ENCODE data around the gene MRPS27. TPM values are rescaled to one million over a fixed set of nuclear protein-coding genes. Genes with fewer than 3 reads are reported as not detected.

Gene MRPS27
- total RNA-seq, 4 donors from 2014 or later = 48.6 to 57.9 (median 55.1) TPM

DNA sequence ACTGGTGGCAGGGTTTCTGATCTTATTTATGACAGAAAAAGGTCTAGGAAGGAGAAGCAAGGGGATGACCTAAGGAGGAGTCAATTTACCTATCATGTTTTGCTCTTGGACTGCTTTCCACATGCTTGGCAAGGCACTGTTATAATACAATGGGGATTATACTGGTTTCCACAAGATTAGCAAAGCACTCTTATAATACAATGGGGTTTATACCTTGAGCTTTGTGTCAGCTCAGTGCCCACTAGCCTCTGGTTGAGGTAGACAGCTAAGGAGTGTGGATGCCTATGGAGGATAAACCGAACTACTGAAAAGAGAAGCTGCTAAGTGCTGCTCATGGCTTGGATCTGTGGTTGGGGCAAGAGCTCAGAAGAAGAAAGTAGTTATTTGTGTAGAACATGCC lies 68.7 kb downstream of the MRPS27 start:
- ATAC-seq = no peak
- 80 to 100% methylated on average over 1 of the region's 1 CpG for WGBS, 2 donors (ENCODE audit: low coverage in 1 of 2)
- Histone ChIP-seq H3K4me3 (no peak overlapping the region), H3K9me3 (no peaks in the 10 kb centered on the region), H3K27ac (peak overlapping the region in 3 of 4 donors; percentile 22 to 47 (median 39)), H3K4me1 (peaks cover 30 to 77% (median 32%) of the 10 kb centered on the region in 3 donors), H3K27me3 (no peaks in the 10 kb centered on the region), H3K36me3 (no peaks in the 10 kb centered on the region)
- TF ChIP-seq POLR2A (IDR thresholded peaks at IDR 0.05) (no peak), POLR2AphosphoS5 (IDR thresholded peaks at IDR 0.05) (no peak), EP300 (IDR thresholded peaks at IDR 0.05) (no peak)
- TF ChIP-seq, protein P1, sequence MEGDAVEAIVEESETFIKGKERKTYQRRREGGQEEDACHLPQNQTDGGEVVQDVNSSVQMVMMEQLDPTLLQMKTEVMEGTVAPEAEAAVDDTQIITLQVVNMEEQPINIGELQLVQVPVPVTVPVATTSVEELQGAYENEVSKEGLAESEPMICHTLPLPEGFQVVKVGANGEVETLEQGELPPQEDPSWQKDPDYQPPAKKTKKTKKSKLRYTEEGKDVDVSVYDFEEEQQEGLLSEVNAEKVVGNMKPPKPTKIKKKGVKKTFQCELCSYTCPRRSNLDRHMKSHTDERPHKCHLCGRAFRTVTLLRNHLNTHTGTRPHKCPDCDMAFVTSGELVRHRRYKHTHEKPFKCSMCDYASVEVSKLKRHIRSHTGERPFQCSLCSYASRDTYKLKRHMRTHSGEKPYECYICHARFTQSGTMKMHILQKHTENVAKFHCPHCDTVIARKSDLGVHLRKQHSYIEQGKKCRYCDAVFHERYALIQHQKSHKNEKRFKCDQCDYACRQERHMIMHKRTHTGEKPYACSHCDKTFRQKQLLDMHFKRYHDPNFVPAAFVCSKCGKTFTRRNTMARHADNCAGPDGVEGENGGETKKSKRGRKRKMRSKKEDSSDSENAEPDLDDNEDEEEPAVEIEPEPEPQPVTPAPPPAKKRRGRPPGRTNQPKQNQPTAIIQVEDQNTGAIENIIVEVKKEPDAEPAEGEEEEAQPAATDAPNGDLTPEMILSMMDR (IDR thresholded peaks at IDR 0.05) = no peak

DNA sequence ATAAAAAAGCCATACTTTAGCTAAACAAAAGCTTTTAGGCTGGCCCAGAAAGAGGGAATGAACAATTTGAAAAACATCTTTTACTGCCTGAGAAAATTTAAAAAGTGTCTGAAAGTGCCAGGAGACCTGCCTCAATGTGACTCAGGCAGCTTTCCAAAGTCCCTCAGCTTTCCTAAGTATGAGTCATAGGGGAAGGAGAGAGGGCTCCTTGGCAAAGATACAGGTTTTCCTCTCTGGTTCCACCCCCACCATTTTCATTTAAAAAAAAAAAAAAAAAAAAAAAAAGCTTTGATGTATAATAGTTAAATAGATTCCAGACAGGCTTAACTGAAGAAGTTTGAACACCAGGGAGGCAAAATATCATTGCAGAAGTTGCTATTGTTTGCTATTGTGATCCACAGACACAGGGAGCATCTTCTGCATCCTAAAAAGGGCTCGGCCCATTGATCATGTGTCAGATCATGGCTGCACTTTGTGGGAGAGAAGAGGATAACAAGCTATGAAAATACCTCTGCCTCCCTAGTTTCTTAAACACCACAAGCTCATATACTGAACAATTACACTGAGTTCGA lies 71.5 kb downstream of the MRPS27 start:
- TF ChIP-seq EP300 (IDR thresholded peaks at IDR 0.05) (no peak), POLR2AphosphoS5 (IDR thresholded peaks at IDR 0.05) (peak; percentile 68)
- Histone ChIP-seq H3K27ac (peak overlapping the region; percentile 71 to 95 (median 80)), H3K9me3 (no peaks in the 10 kb centered on the region), H3K36me3 (no peaks in the 10 kb centered on the region), H3K27me3 (no peaks in the 10 kb centered on the region), H3K4me3 (no peak overlapping the region), H3K4me1 (peaks cover 43 to 88% (median 47%) of the 10 kb centered on the region in 3 donors)
- ATAC-seq = peak; percentile 65
- whole genome bisulfite sequencing, 2 donors (ENCODE audit: low coverage in 1 of 2) = 14 to 47% methylated on average over 2 of the region's 2 CpGs

DNA sequence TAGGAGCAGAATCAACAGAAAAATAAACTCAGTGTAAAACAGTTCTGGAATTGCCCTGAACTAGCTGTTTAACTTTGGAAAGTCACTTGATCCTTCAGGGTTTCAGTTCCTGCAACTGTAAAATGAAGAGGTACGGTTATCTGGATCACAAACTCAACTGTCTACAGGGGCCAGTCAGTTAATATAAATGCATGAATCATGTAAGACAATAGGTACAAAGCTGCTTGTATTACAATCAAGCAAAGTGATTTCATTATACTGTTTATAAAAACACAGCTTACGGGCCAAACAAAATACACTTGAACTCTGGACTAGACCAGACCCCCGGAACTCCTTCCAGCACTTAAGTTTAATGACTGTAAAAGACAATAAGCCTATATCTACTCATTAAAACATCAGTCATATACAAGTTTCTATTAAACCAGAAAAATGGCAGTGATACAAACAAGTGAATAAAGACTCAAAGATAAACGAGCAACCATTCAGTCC lies 73.0 kb downstream of the MRPS27 start:
- no peaks in the 10 kb centered on the region for H3K9me3 ChIP-seq
- H3K36me3 ChIP-seq = no peaks in the 10 kb centered on the region
- H3K4me1 ChIP-seq = peaks cover 39 to 83% (median 44%) of the 10 kb centered on the region in 3 donors
- no peak for ATAC-seq
- peak overlapping the region; percentile 71 to 95 (median 80) for H3K27ac ChIP-seq
- 29 to 32% methylated on average over 2 to 4 of the region's 4 CpGs for WGBS, 2 donors (ENCODE audit: low coverage in 1 of 2)
- TF ChIP-seq, protein P1 (IDR thresholded peaks at IDR 0.05) = no peak
- TF ChIP-seq POLR2AphosphoS5 (IDR thresholded peaks at IDR 0.05) (no peak), EP300 (IDR thresholded peaks at IDR 0.05) (no peak), POLR2A (IDR thresholded peaks at IDR 0.05) (no peak)
- H3K27me3 ChIP-seq = no peaks in the 10 kb centered on the region
- H3K4me3 ChIP-seq = no peak overlapping the region

DNA sequence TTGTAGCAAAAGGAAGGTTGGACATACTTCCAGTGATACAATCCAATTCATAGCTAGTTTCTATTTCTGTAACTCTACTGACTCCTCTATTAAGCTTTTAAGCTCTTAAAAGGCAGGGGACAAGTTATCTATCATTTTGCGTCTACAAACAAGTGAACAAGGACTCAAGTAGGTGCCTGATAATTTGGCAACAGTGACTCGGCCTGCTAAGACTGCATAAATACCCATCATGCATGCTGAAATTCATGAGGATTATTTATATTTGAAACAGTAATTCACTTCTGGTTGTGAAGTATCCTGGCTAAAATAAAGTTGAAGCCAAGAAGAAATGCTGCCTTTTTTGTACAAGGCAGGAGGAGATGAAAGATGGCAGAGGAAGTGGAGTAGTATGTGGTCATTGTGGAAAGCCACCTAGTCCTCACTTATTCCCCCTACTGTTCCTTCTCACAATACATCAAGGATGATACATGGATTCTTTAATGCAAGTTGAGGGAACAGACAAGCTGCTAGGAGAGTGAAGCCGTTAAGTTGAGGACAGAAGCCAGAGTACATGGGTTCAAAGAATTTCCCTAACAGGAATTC lies 74.0 kb downstream of the MRPS27 start:
- Histone ChIP-seq H3K4me1 (peaks cover 38 to 83% (median 39%) of the 10 kb centered on the region in 3 donors), H3K27ac (peak overlapping the region; percentile 71 to 95 (median 80)), H3K9me3 (no peaks in the 10 kb centered on the region), H3K36me3 (no peaks in the 10 kb centered on the region), H3K27me3 (no peaks in the 10 kb centered on the region), H3K4me3 (no peak overlapping the region)
- TF ChIP-seq, protein P1 (IDR thresholded peaks at IDR 0.05) = peak in 1 of 4 experiments; percentile 59
- TF ChIP-seq POLR2A (IDR thresholded peaks at IDR 0.05) = no peak
- peak; percentile 86 for TF ChIP-seq POLR2AphosphoS5 (IDR thresholded peaks at IDR 0.05)
- 23 to 33% methylated on average over 3 of the region's 3 CpGs for WGBS, 2 donors (ENCODE audit: low coverage in 1 of 2)
- peak; percentile 55 for ATAC-seq

DNA sequence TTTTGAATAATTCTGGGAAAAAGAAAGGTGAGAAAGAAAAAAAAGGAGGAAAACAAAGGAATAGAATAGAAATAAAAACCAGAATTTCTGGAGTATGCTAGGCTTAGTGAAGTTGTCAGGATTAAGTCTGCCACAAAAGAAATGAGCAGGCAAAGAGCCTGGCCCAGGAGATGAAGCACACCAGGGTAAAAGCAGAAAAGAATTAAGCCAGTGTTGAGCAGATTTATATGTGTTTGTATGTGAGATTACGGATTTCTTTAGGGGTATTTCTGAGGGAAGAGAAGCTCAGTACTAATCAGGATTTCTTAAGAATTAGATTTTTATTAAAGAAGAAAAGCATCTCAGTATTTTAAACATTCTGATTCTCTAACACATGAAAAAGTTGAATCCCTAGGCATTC lies 74.5 kb downstream of the MRPS27 start:
- no peaks in the 10 kb centered on the region for H3K9me3 ChIP-seq
- peak overlapping the region; percentile 71 to 95 (median 80) for H3K27ac ChIP-seq
- TF ChIP-seq, protein P1 (IDR thresholded peaks at IDR 0.05) = no peak
- TF ChIP-seq POLR2A (IDR thresholded peaks at IDR 0.05) (no peak), POLR2AphosphoS5 (IDR thresholded peaks at IDR 0.05) (no peak), EP300 (IDR thresholded peaks at IDR 0.05) (no peak)
- no peaks in the 10 kb centered on the region for H3K36me3 ChIP-seq
- peaks cover 37 to 83% (median 39%) of the 10 kb centered on the region in 3 donors for H3K4me1 ChIP-seq
- no peaks in the 10 kb centered on the region for H3K27me3 ChIP-seq
- H3K4me3 ChIP-seq = no peak overlapping the region
- no peak for ATAC-seq
- WGBS, 2 donors (ENCODE audit: low coverage in 1 of 2) = 17 to 18% methylated on average over 1 of the region's 1 CpG
